Hippocampal formation (tissue), 2 donors: Measurements from ENCODE around the gene NACC2.

ENCODE experiments used
- DNase-seq, 2 donors: peaks; one replicate each; lab custom pipeline; 2025; lab: John Stamatoyannopoulos, UW

NACC2 gene

GRCh38 chr9:136023410-136024225, 71.5 kb downstream of the NACC2 start:
- no peak for DNase-seq

DNA sequence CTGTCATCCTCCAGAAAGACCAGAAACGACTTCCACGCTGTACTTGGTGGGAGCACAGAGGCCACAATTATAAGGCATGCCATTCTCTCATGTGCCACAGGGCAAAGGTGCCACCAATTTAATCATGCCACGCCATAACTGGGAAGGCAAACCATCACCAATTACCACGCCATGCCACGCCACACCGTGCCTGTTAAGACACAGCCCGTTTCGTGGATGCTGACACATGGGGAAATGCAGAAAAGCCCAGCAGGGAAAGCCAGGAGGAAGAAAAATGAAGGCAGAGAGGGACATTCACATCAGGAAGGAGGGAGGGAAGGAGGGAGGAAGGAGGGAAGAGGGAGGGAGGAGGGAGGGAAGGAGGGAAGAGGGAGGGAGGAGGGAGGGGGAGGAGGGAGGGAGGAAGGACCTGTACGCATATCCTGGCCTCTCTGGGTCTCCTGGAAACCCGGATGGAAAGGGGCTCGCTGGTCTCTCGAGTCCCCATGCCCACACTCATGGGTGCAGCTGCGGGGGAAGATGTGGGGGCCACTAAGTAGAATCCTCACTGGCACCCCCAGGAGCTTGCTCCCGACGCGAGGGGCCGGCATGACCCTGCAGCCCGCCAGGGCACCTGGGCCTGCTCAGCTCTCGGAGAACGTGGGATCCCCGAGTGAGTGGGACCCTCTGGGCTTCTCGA, 72.2 kb downstream of the NACC2 start:
- DNase-seq = no peak

DNA sequence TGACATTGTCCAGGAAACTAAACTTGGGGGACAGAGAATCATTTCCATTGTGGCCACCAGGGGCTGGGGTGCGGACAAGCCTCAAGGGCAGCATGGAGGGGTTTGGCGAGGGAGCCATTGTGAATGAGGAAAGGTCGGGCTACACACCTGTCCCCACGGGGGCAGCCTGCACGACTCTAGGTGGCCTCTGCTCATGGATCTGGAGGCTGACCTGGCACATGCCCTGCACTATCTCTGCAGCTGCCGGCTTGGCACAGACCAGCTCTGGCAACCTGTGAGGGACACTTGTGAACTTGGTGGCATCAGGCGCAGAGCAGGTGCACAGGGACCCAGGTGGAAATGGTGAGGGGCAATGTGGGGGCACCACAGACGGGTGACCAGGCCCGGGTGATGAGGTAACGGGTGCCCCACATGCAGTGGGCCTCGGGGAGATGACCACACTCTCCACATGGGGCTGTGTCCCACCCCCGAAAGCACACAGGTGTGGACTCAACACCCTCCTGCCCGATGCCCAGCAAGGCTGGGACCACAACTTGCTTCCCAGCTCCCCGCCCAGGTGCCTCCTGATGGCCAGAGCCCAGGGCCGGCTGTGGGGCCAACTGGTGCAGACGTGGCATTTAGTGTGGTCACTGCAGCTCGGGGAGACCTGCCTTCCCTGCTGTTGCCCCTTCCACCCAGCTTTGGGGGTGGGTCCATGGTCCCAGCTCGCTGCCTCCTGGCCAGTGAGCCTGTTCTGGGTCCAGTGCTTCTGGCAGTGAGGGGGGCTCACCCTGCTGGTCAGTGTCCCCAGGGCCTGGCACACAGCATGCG, 73.0 kb downstream of the NACC2 start:
- no peak for DNase-seq

DNA sequence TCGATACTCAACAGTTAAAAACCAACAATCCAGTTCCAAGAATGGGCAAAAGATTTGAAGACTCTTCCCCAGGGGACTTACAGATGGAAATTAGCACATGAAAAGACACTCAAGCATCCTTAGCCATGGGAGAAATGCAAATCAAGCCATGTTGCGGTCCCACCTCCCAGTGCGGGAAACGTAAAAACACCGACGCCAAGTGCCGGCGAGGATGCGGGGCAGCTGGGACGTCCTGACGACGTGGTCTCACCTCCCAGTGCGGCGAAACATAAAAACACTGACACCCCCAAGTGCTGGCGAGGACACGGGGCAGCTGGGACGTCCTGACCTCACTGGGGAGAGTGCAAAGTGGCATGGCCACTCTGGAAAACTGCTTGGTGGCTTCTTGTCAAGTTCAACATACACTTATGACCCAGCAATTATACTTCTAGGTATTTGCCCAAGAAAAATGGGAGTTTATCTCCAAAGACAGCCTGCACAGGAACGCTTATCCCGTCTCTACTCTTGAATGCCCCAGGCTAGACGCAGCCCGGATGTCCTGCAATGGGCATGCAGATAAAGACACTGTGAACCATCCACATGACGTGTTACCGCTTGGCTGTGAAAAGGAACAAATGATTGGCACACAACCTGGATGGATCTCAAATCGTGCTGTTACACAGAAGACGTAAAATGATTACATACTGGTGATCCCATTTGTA, 73.8 kb downstream of the NACC2 start:
- no peak for DNase-seq

DNA sequence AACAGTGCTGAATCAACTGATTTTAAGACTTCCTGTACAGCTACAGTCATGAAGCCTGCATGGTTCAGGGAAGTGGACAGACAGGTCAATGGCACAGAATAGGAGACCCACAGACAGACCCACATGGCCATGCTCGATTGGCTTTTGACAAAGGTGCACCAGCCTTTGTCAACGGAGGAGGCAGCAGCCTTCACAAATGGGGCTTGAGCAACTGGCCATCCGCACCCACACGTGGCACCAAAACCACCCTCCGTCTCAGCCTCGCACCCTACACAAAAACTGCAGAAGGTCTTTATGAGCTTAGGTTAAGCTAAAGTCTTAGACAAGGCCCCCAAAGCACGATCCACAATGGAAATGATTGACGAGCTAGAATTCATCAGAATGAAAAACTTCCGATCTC, 74.4 kb downstream of the NACC2 start:
- no peak for DNase-seq

GRCh38 chr9:136020206-136020605, 74.9 kb downstream of the NACC2 start:
- no peak for DNase-seq

- no peak for DNase-seq
These were observed 75.4 kb downstream of the NACC2 start for GRCh38 chr9:136019681-136020060.

GRCh38 chr9:136019041-136019680, 75.9 kb downstream of the NACC2 start:
- no peak for DNase-seq

DNA sequence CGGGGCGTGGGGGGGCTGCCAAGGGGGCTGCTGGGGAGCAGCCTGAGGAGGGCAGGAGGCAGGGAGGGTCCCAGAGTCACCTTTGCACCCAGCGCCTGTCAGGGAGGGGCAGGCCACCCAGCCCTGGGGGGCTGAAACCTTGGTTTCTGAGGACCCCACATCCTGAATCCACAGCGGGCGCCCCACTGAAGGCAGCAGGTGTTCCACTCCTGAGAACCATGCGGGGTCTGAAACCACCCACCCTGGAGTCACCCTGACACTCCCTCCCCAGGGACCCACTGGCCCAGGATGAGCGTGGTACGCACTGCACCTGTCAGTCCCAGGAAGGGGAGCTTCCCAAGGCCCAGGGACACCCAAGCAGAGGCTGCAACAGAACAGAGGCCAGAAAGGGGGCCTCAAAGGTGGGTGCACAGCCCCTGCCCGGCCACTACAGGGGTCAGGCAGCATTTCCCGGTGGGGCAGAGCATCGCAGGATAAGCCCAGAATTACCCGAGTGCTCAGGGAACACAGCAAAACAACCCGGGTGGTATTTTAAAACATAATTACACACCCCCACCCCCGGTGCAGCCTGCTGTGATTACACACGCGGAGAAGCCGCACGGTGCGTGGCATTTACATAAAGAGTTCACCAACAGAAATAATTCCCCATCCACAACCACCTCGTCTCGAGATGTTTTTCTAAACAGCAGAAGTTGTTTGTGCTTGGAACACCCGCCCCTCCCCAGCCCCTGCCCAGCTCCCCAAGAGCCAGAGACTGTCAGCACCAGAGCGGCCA, 76.6 kb downstream of the NACC2 start:
- DNase-seq = no peak

- no peak for DNase-seq
These were observed 77.5 kb downstream of the NACC2 start for GRCh38 chr9:136017289-136018190.

GRCh38 chr9:136016572-136017288, 78.4 kb downstream of the NACC2 start:
- DNase-seq = no peak

- DNase-seq = no peak
These were observed 79.2 kb downstream of the NACC2 start for GRCh38 chr9:136015656-136016571.

DNA sequence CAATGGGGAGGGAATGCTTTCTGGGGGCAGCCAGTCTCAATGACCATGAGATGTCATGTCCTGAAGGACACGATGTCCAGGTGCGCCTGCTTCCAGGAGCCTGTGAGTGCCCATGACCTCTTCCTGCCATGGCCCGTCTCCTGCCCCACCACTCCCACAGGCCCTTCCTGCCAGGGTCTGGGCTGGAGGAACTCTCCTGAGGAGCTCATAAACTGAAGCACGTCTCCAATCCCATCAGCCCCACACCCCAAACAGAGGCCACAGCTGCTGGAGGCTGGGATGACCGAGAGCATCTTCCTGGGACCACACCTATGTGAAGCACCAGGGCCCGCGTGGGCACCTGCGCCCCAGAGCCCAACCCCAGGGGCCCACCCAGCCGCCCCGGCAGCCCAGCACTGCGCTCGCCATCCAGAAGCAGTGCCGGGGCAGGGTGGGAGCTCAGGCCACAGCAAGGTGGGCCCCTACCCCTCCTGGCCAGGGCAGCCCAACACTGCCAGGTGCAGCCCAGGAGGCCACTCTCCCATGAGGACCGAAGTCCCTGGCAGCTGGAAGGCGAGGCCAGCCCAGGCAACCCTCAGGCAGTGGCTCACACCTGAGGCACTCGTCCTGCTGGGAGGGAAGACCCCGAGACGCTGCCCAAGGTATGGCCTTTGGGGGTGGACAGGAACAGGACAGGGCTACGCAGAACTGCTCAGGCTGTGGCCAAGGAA, 80.0 kb downstream of the NACC2 start:
- no peak for DNase-seq

- no peak for DNase-seq
These were observed 80.8 kb downstream of the NACC2 start for GRCh38 chr9:136014147-136014923.

DNA sequence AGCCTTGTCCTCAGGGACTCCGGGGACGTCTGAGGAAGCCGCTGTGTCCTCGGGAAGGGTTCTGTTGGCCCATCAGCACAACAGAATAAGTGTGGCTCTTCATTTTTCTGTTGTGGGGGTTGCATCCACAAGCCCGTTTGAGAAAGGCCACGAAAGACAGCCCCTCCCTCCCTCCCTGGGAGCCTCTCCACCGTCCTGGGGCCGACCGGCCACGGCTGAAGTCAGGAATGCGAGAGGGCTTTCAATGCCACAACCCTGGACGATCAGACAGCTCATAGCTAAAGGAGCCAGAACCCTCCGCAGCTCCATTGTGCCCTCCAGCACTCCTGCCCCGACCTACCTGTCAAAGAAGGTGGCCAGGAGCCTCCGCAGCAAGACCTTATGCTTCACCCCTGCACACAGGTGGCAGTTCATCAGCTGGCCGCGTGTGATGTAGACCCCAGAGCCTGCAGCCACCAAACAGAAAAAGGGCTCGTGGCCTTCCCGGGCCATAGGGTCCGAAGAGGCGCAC, 81.5 kb downstream of the NACC2 start:
- no peak for DNase-seq

DNA sequence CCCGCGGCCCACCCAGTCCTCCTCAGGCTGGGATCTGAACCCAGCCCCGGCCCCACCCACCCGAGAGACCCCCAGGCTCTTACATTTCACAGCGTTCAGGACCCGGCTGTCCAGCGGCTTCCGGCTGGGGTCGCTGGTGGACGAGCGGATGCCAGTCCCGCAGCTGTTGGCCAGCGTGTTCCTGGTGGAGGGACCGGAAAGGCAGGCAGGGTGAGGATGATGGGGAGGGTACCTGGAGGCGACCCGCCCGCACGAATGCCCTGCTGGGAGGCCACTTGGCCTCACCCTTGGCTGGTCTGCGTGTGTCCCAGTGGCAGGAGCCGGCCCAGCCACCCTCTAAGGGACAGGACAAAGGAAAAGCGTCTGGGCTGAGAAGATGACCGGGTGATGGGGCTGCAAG, 82.0 kb downstream of the NACC2 start:
- no peak for DNase-seq
